ENCODE data around the gene ADAMTS2. TPM values are rescaled to one million over a fixed set of nuclear protein-coding genes. Genes with fewer than 3 reads are reported as not detected.

The ADAMTS2 gene
- total RNA-seq, 1 experiment from 2014 or later, result not detected

DNA sequence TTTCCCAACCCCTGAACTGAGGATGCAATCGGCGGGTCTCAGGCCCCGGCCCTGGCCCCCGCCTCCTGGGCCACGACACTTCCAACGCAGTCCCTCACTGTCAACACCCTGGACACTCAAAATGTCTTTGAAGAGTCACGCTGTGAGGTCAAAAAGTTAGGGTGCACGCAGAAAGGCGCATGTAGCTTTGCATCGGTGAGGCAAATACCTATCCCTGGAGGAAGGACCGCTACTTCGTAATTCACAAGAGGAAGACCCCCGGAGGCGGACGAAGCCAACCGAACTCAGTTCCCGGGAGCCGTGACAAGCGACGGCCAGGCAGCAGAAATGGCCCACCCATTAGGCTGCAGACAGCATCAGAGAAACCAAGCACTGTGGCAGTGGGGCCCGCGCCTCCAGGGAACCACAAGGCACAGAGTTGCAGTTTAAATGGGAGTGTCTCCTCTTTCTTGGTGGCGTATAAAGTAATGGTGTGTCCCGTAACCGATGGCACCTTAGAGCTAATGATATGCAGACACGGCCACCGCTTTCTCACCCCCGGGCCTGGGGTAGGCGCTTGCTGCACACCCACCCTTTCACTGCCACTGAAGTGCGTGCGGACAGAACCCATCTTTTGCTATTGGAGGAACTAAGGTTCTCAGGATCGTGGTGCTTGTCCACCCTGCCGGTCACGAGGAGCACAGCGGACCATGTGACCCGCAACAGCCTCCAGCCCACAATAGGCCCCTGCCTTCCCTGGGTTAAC, 9.0 kb downstream of the ADAMTS2 start:
- TF ChIP-seq, protein P1, sequence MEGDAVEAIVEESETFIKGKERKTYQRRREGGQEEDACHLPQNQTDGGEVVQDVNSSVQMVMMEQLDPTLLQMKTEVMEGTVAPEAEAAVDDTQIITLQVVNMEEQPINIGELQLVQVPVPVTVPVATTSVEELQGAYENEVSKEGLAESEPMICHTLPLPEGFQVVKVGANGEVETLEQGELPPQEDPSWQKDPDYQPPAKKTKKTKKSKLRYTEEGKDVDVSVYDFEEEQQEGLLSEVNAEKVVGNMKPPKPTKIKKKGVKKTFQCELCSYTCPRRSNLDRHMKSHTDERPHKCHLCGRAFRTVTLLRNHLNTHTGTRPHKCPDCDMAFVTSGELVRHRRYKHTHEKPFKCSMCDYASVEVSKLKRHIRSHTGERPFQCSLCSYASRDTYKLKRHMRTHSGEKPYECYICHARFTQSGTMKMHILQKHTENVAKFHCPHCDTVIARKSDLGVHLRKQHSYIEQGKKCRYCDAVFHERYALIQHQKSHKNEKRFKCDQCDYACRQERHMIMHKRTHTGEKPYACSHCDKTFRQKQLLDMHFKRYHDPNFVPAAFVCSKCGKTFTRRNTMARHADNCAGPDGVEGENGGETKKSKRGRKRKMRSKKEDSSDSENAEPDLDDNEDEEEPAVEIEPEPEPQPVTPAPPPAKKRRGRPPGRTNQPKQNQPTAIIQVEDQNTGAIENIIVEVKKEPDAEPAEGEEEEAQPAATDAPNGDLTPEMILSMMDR (IDR thresholded peaks at IDR 0.05; ENCODE audit: unreplicated experiment), result no peak
- BruUV-seq (replicated peaks), result no TSS peak
- Mint-ChIP-seq H3K9me3 (ENCODE audit: low read depth, unreplicated experiment) (peaks cover 3% of the 10 kb centered on the region), H3K27ac (ENCODE audit: unreplicated experiment) (no peak overlapping the region), H3K27me3 (ENCODE audit: unreplicated experiment) (peaks cover 26% of the 10 kb centered on the region), H3K4me3 (ENCODE audit: low read depth, unreplicated experiment) (no peak overlapping the region), H3K36me3 (ENCODE audit: insufficient read depth, unreplicated experiment) (no peaks in the 10 kb centered on the region), H3K4me1 (ENCODE audit: low read depth, unreplicated experiment) (no peaks in the 10 kb centered on the region)
- CTCF ChIA-PET, result no interaction called here
- intact Hi-C loops (cut with micrococcal nuclease; ENCODE audit: unreplicated experiment), result no loop called here
- DNase-seq, result no peak

DNA sequence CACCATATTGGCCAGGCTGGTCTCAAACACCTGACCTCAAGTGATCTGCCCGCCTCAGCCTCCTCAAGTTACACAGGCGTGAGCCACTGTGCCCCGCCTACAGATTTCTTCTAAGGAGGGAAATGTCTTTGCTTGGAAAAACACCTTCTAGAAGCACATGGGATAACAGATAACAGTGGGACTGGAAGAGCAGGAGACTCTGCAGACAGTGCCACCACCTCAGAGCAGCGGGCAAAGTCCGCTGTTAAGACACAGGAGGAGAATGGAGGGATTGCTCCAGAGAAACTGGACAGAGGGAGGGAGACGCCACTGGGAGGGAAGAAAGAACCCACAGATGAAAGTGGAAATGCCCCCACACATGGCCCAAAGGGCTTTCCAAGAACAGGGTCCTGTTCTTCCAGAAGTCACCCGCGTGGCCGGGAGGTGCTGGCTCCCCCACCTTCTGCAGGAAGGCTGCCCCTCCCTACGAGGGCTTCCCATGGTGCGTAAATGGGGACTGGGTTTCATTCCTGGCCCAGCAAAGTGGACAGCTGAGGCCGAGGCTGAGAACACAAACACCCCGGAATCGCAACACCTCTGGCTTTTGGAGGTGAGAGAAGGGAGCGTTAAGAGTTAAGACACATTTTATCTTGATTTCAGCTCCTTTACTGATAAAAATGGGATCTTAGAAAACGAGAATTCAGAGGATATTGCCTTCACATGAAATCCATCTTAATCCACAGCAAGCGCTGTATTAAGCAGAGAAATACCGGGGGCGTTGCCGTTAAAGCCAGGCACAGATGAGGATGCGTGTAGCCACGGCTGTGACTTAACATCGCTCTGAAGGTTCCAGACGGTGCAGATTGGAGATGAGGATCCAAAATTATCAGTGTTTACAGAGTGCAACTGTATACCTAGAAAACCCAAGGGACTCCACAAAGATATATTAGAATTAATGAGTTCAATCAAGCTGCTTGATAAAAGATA, 11.2 kb downstream of the ADAMTS2 start:
- no peaks in the 10 kb centered on the region for H3K36me3 Mint-ChIP-seq (ENCODE audit: insufficient read depth, unreplicated experiment)
- no peak overlapping the region for H3K4me3 Mint-ChIP-seq (ENCODE audit: low read depth, unreplicated experiment)
- no peaks in the 10 kb centered on the region for H3K4me1 Mint-ChIP-seq (ENCODE audit: low read depth, unreplicated experiment)
- H3K27ac Mint-ChIP-seq (ENCODE audit: unreplicated experiment), result no peak overlapping the region
- intact Hi-C loops (cut with micrococcal nuclease; ENCODE audit: unreplicated experiment), result no loop called here
- TF ChIP-seq, protein P1 (IDR thresholded peaks at IDR 0.05; ENCODE audit: unreplicated experiment), result no peak
- CTCF ChIA-PET, result no interaction called here
- H3K27me3 Mint-ChIP-seq (ENCODE audit: unreplicated experiment), result peaks cover 11% of the 10 kb centered on the region
- no peaks in the 10 kb centered on the region for H3K9me3 Mint-ChIP-seq (ENCODE audit: low read depth, unreplicated experiment)
- no TSS peak for BruUV-seq (replicated peaks)
- no peak for DNase-seq

DNA sequence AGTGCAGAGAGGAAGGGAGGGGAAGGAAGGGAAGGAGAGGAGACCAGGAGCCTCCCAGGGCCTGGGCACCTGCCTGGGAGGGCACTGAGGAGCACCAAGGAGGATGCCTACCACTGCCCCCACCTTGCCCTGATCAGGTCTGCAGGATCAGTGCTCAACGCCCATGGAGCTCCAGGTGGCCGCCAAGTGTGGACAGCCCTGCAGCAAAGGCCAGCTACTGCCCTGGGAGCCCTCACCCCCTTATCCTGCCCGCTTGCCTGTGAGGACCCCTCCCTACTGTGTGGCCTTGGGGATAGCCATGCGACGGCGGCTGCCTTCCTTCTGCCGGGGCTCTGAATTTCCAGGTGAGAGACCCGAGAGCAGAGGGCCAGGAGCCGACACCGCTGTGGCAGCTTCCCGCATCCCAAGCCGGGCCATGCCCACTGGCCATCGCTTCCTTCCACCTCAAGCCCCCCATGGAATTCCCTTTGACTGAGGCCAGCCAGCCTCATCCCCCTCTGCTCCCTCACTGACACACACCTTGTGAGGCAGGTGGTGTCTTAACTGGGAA, 12.4 kb downstream of the ADAMTS2 start:
- CTCF ChIA-PET, result interaction anchor here (0.8 kb wide), 1 partner anchor 13 kb away, joined by 4 read pairs; no protein-coding TSS in a partner anchor

More for the DNA sequence above, 12.4 kb downstream of the ADAMTS2 start:
- Mint-ChIP-seq H3K4me1 (ENCODE audit: low read depth, unreplicated experiment) (no peaks in the 10 kb centered on the region), H3K36me3 (ENCODE audit: insufficient read depth, unreplicated experiment) (no peaks in the 10 kb centered on the region), H3K27me3 (ENCODE audit: unreplicated experiment) (no peaks in the 10 kb centered on the region), H3K4me3 (ENCODE audit: low read depth, unreplicated experiment) (no peak overlapping the region), H3K27ac (ENCODE audit: unreplicated experiment) (no peak overlapping the region), H3K9me3 (ENCODE audit: low read depth, unreplicated experiment) (peaks cover under 1% of the 10 kb centered on the region)
- intact Hi-C loops (cut with micrococcal nuclease; ENCODE audit: unreplicated experiment), result no loop called here
- TF ChIP-seq, protein P1 (IDR thresholded peaks at IDR 0.05; ENCODE audit: unreplicated experiment), result no peak
- BruUV-seq (replicated peaks), result no TSS peak
- DNase-seq, result no peak
